Raji (cell line): Measurements from ENCODE around the gene TFPI.

Source experiments
- POLR2A ChIP-seq: IDR thresholded peaks from 2 replicates; pipeline ENCODE4 v1.6.1; 2011; ENCODE audit warnings: low read depth, low read length, control low read depth; ENCODE audit not compliant: insufficient read depth

TFPI gene

DNA sequence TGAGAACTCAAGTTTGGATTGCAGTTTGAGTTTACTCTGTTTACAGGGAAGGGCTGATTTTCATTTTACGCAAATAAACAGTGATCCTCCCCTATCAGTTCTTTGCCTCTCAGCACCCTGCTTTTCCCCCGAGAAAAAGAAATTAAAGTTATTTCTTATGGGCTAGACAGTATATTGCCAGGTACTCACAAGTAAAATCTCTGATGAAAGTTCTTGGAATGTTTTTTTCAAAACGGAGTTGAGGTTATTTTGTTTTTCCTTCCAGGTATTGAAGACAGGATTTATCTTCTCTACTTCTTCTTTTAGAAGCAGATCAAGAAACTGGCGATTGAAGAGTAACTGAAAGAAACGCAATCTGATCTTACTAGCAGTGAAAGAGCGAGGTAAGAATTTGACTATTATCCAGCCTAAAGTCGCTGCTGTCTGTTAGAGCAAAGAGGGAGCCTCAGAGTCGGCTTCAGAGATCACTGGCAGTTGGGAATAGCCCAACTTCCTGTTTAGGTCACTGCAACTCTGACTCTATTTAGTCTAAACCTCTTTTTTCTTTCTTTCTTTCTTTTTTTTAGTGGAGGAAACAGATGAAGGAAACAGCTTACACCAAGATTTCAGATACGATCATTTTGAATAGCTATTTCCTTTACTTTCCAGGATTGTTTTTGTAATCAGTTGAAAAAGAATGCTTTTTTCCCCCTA is at the start of gene TFPI:
Gene TFPI (minus strand): TSS at position 425 of the 693 bp plus-strand sequence. CDS start 50,667 bp downstream, outside the sequence.
- no peak for TF ChIP-seq POLR2A

DNA sequence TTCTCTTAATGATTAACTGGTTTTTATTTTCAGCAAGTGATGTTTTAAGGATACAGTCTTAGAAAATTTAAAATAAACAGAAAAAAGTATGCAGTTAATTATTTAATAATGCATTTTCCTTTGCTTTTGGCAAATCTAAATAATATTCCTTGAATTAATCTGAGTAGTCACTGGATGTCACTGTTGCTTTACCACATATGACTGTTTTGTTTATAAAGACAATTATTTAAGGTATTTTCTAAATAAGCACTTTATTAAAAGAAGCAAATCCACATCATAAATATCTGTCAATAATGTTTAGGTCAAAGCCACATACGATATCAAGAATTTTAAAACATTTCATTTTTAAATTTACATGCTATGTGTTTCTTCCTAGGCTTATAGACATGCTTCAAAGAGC is 40.6 kb upstream of the TFPI start:
- no peak for TF ChIP-seq POLR2A

DNA sequence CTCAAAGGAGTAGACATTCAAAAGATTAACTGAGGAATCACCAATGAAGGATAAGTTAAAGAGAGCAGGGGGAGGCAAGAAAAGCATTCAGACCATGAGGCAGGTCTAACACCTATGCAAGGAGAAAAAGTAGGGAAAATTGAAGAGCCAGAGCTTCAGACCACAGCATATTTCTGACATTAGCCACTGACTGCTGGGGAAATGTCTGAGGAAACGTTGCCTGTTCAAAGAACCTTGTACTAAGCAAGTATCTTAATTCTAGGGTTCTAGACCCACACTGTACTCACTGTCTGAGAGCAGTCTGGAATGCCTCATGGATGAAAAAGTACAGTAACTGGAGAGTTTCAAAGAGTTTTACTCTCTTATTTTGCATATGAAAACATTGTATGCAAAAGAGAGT is 39.5 kb upstream of the TFPI start:
- no peak for TF ChIP-seq POLR2A

DNA sequence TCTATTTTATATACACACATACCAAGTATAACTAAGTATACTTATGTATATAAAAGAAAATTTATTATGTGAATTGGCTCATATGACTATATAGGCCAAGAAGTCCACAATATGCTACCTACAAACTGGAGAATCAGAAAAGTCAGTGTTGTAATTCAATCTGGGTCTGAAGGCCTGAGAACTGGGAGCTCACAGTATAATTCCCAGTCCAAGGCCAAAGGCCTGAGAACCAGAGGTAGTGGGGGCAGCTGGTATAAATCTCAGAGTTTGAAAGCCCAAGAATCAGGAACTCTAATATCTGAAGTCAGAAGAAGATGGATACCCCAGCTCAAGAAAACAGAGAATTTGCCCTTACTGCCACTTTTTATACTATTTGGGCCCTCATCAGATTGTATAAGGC is 38.9 kb upstream of the TFPI start:
- no peak for TF ChIP-seq POLR2A

DNA sequence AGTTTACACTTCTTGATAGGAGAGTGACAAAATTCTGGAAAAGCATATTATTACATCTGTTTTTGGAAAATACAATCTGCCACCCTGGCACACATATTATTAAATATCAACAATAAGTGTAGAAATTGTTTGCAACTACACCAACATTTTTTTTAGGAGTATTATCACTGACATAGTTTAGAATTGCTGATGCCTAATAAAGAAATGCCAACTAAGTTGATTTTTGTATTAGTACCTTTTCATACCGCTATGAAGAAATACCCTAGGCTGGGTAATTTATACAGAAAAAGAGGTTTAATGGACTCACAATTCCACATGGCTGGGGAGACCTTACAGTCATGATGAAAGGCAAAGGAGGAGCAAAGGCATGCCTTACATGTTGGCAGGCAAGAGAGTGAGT is 35.9 kb upstream of the TFPI start:
- TF ChIP-seq POLR2A, result no peak

DNA sequence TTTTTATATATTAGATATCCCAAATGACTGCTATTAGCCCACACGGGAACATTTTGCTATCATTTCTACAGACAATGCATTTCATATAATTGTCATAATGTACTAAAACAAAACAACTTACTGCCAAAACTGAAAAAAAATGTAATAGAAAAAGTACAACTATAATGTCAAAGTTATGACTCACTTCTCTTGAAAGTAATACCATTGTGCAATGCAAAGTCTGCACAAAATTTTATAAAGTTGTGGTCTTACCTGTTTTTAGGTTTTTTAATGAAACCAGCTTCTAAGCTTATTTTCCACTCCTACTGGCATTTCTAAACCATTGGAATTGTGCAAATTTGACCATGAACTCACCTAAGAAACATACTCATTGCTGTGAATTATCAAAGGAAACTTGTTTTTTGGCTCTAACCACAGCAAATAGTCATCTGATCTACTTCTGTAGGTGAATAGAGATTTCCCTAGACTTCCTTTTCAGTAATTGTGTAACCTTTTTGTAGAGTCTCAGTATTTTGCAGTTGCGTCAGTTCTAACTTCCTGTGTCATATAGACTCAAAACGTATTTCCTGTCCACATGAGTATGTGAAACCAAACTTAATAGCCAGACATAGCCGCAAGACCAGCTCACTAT is 31.9 kb upstream of the TFPI start:
- no peak for TF ChIP-seq POLR2A

DNA sequence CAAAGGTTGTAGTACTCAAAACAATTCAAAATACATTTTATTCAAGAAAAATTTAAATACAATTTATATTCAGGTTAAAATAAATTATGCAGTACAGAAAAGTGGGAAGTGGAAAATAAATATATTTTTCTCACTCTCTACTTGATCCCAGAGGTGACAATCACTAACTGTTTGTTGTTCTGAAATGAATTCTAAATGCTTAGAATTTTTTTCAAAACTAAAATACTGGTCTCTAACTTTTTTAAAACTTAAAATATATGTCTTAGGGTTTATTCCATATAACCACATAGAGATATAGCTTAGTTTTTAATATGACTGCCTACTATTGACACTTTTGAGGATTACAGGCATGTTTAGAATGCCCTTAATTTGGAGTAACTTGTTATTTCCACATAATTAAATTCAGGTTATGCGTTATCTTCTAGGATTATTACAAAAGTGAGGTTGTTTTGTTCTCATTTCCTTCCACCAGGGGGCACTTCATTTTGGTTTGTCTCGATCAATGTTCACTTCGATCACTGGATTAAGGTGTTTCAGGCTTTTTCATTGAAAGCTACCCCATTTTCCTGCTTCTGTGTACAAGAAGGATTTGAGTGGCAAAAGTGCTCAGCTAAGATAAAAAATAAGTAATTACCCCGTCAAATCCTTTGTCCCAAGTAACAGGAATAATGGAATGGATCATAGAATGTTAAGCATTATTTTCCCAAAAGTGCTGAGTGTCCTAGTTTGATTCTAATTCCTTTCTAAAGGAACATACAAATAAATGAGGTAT is 27.1 kb upstream of the TFPI start:
- TF ChIP-seq POLR2A, result no peak

DNA sequence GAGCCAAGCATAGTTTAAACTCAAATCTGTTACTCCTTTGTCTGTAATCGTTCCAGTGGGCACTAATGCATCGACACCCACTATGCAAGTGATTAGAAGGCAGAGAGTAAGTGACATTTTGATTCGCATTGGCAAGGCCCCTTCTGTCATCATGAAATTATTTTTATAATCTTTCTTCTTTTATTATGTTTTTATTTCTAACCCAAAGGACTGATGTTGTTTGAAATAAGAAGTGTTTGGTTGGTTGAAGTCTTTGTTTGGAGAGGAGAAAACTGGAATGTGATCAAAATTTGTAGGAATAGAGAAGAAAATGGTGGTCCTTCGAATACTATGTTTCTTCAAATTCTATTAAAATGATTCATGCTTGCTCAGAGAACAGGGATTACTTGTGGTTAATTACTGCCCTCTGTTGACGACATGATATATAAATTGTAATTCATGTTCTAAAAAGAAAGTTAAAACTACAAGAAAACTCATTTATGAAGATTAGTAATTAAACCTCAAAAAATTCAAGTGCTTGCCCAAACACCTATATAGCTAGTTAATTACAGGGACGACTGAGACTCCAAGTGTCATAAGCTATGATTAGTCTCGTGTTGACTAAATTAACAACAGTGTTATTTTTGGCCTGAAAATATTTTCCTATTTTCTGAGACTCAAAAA is 26.4 kb upstream of the TFPI start:
- no peak for TF ChIP-seq POLR2A

DNA sequence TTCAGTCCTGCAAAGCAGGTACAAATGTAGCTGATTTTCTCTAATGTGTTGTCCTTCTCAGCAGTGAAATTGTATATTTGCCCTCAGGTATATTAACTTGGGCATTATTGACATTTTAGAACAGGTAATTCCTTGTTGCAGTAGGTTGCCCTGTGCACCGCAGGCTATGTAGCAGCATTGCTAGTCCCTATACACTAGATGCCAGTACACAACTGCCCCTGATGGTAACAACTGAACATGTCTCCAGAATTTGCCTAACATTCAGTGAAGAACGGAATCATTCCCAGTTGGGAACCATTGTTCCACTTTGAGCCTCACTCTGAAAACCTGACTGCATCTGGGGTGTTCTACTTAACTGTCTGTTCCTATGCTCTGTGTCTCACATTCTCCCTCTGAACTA is 23.1 kb upstream of the TFPI start:
- TF ChIP-seq POLR2A, result no peak

DNA sequence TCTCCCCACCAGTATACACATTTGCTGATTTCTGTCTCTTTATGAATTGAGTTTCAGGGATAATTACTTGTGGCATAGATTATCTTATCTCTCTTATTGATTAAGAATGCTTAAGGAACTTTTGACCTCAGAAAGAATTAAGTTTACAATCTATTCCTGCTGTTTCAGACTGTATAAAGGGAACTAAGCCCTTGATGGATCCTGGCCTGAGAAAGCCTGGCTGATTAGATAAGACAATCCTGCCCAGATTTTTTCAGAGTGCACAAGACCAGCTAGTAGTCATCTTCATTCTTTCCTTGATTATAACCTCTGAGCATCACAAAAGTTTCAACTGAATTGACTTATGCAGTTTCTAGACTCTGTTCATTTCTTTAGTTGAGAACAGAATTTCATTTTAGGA is 22.7 kb upstream of the TFPI start:
- no peak for TF ChIP-seq POLR2A

DNA sequence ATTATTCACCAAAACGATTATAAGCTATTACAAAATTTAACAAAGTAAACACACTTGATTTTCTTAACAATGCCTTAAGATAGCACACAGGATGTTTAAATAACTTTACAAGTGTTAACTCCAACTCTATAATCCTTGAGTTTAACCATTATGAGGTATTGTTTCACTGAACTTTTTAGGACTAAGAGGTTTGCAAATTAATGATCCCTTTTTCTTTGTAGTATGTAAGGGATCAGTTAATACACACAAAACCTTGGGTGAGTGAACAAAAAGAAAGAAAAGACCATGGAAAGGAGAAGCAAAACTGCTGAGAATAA is 21.5 kb upstream of the TFPI start:
- no peak for TF ChIP-seq POLR2A

DNA sequence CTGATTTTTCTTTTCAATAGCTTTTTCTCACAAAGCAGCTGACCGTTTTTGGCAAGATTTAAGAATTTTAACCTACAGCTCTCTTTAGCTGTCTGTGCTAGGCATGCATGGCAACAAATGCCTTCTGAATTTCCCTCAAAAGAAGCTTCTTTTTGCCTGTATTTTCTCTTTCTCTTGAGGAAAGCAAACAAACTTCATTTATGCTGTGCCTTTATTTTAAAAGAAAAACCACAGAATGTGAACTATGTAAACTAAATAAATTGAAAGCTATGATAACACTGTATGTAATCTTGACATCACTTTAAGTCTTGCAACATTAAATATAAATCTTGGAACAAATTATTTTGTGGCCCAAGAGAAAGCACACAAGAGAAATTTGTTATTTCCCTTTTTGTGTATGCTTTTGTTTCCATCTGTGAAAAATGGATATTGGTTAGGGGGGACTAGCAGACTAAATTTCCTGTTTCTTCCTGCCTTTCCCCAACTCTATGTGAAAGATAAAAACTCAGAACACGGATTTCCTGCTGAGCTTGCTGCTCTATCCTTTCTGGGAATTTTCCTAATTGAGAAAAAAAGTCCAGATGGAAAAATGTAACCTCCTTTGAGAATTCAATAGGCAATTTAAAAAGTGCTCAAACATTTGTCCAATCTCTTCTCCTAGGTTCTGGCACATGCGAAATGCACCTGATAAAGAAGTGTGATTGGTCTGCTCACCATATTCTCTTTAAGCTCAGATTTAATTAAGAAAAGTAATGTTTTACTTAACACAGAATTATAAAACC is 20.9 kb upstream of the TFPI start:
- no peak for TF ChIP-seq POLR2A

DNA sequence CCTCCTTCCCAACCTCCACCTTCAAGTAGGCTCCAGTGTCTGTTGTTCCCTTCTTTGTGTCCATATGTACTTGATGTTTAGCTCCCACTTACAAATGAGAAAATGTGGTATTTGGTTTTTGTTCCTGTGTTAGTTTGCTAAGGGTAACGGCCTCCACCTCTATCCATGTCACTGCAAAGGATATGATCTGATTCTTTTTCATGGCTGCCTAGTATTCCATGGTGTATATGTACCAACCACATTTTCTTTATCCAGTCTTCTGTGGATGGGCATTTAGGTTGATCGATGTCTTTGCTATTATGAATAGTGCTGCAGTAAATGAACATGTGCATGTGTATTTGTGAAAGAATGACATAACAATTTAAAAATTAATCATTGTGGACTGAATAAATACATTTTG is 19.5 kb upstream of the TFPI start:
- no peak for TF ChIP-seq POLR2A

DNA sequence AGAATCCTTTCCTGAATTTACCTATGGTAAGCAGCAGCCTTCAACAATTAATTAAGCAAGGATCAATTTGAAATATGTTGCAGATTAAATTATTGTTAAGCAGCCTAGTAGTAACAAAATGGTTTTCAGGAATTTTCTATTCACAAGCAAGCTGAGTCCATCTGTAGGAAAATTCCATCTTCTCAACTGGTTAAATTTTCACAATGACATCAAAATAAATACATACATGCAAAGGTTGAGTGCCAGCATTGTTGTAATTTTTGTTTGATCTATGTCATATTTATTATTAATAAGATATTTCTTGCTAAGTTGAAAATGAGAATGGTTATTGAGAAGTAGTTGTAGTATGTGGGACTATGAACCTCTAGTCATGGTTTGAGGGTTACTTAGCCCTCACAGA is 15.3 kb upstream of the TFPI start:
- TF ChIP-seq POLR2A, result no peak

DNA sequence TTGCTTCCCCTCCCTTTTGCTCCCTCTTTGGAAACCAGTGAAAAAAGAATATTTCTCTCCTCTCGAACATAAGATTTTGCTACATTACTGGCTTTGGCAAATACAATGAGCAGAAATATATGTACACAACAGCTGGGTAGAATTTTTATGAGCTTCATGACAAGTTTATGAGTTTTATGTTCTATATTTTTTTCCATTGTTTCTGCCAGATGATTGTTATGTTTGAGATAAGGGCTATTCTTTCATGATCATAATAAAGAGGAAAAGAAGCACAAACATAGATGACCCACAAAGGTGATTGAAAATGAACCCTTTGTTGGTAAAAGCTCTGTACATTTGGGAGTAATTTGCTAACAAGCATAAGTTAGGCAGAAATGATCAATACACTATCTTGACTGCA is 14.8 kb upstream of the TFPI start:
- TF ChIP-seq POLR2A, result no peak
